WTC11 (cell line): ENCODE results near the gene ELMO1.

Source experiments
- ATF6 ChIP-seq: sonication (generic); formaldehyde crosslinking; IDR thresholded peaks from 2 replicates; pipeline ENCODE4 v1.8.1; 2023; ENCODE audit warnings: mild to moderate bottlenecking, missing genetic modification reagents
- CREB1 ChIP-seq: sonication (generic); formaldehyde crosslinking; IDR thresholded peaks from 2 replicates; pipeline ENCODE4 v1.8.0; 2023; ENCODE audit warnings: mild to moderate bottlenecking, missing genetic modification reagents
- ELF4 ChIP-seq: sonication (generic); formaldehyde crosslinking; IDR thresholded peaks from 2 replicates; pipeline ENCODE4 v1.8.1; 2022; ENCODE audit warnings: low read depth, mild to moderate bottlenecking, moderate library complexity, missing genetic modification reagents
- HMGA2 ChIP-seq: fragments of 250-450 bp; sonication (Bioruptor Pico); IDR thresholded peaks from 2 replicates; pipeline ENCODE4 v1.4.0; 2021; ENCODE audit warnings: mild to moderate bottlenecking, moderate library complexity
- IRF1 ChIP-seq: sonication (generic); formaldehyde crosslinking; IDR thresholded peaks from 2 replicates; pipeline ENCODE4 v1.8.0; 2023; ENCODE audit warnings: missing genetic modification reagents
- NR1H2 ChIP-seq: sonication (generic); formaldehyde crosslinking; IDR thresholded peaks from 2 replicates; pipeline ENCODE4 v1.9.0; 2021; ENCODE audit warnings: mild to moderate bottlenecking, moderate library complexity, missing genetic modification reagents
- NR2C2 ChIP-seq: sonication (generic); formaldehyde crosslinking; IDR thresholded peaks from 2 replicates; pipeline ENCODE4 v1.8.0; 2022; ENCODE audit warnings: mild to moderate bottlenecking, missing genetic modification reagents
- ZNF416 ChIP-seq: fragments of 250-450 bp; sonication (Bioruptor Pico); IDR thresholded peaks from 2 replicates; pipeline ENCODE4 v1.9.0; 2021; ENCODE audit warnings: mild to moderate bottlenecking, inconsistent platforms
- TF ChIP-seq, protein P1 (sequence below): fragments of 200-600 bp; IDR thresholded peaks from 2 replicates; pipeline ENCODE4 v1.8.0; 2022; ENCODE audit warnings: antibody characterized with exemption
- TF ChIP-seq, protein P2 (sequence below): sonication (generic); formaldehyde crosslinking; IDR thresholded peaks from 2 replicates; pipeline ENCODE4 v1.8.1; 2022; ENCODE audit warnings: low read depth, mild to moderate bottlenecking, moderate library complexity, missing genetic modification reagents, borderline replicate concordance
- TF ChIP-seq, protein P3 (sequence below): sonication (generic); formaldehyde crosslinking; IDR thresholded peaks from 2 replicates; pipeline ENCODE4 v1.8.0; 2022; ENCODE audit warnings: mild to moderate bottlenecking, missing genetic modification reagents

DNA sequence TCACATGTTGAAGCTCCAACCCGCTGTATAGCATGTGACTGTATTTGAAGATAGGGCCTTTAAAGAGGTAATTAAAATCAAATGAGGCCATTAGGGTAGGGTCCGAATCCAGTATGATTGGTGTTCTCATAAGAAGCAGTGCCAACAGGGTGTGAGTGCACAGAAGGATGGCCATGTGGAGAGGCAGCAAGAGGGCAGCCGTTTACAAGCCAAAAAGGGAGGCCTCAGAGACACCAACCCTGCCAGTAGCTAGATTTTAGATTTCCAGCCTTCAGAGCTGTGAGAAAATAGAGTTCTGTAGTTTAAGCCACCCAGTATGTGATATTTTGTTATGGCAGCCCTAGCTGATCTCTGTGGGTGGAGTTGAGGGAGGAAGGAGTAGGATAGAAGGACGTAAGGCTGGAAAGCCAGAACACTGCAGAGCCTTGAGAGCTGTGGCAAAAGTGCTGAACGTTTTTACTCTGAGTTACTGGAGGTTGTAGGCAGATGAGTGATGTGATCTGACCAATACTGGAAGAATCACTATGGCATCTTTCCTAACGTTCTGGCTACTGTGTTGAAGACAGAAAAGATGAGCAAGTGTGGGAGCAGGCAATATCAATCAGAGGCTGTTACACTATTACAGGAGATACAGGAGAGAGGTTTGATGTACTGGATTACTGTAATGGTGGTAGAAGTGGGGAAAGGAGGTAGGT, 334.9 kb downstream of the ELMO1 start:
- TF ChIP-seq, protein P1, sequence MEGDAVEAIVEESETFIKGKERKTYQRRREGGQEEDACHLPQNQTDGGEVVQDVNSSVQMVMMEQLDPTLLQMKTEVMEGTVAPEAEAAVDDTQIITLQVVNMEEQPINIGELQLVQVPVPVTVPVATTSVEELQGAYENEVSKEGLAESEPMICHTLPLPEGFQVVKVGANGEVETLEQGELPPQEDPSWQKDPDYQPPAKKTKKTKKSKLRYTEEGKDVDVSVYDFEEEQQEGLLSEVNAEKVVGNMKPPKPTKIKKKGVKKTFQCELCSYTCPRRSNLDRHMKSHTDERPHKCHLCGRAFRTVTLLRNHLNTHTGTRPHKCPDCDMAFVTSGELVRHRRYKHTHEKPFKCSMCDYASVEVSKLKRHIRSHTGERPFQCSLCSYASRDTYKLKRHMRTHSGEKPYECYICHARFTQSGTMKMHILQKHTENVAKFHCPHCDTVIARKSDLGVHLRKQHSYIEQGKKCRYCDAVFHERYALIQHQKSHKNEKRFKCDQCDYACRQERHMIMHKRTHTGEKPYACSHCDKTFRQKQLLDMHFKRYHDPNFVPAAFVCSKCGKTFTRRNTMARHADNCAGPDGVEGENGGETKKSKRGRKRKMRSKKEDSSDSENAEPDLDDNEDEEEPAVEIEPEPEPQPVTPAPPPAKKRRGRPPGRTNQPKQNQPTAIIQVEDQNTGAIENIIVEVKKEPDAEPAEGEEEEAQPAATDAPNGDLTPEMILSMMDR = no peak
- TF ChIP-seq HMGA2 (CRISPR knock-in tag) = no peak
- no peak for TF ChIP-seq ATF6
- no peak for TF ChIP-seq IRF1 (CRISPR knock-in tag)
- TF ChIP-seq NR2C2 = no peak
- no peak for TF ChIP-seq NR1H2 (CRISPR knock-in tag)
- TF ChIP-seq ELF4 (CRISPR knock-in tag) = no peak
- no peak for TF ChIP-seq ZNF416 (CRISPR knock-in tag)
- TF ChIP-seq, protein P2, sequence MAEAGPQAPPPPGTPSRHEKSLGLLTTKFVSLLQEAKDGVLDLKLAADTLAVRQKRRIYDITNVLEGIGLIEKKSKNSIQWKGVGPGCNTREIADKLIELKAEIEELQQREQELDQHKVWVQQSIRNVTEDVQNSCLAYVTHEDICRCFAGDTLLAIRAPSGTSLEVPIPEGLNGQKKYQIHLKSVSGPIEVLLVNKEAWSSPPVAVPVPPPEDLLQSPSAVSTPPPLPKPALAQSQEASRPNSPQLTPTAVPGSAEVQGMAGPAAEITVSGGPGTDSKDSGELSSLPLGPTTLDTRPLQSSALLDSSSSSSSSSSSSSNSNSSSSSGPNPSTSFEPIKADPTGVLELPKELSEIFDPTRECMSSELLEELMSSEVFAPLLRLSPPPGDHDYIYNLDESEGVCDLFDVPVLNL (CRISPR knock-in tag) = no peak
- TF ChIP-seq, protein P3, sequence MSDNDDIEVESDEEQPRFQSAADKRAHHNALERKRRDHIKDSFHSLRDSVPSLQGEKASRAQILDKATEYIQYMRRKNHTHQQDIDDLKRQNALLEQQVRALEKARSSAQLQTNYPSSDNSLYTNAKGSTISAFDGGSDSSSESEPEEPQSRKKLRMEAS (CRISPR knock-in tag) = no peak
- no peak for TF ChIP-seq CREB1 (CRISPR knock-in tag)
